MG63 (cell line): Measurements from ENCODE around the gene STK11IP. TPM values are rescaled to one million over a fixed set of nuclear protein-coding genes. Genes with fewer than 3 reads are reported as not detected.
A peak's percentile ranks its signal among the peaks of the same experiment; 100 is the strongest.

Experiments
- DNase-seq: peaks from one replicate; pipeline ENCODE4 v3.0.0-alpha.2; 2020
- H3K27me3 ChIP-seq: fragments of 250-450 bp; sonication (Bioruptor Pico); 2 replicates; pipeline ENCODE4 v1.5.1; 2020; ENCODE audit warnings: mild to moderate bottlenecking, moderate library complexity
- H3K36me3 ChIP-seq: fragments of 250-450 bp; sonication (Bioruptor Pico); 2 replicates; pipeline ENCODE4 v1.5.1; 2020; ENCODE audit warnings: mild to moderate bottlenecking, moderate library complexity
- H3K4me3 ChIP-seq: fragments of 250-450 bp; sonication (Bioruptor Pico); 2 replicates; pipeline ENCODE4 v1.5.1; 2020; ENCODE audit warnings: mild to moderate bottlenecking, moderate library complexity
- H3K9me3 ChIP-seq: fragments of 250-450 bp; sonication (Bioruptor Pico); 2 replicates; pipeline ENCODE4 v1.5.1; 2020; ENCODE audit warnings: mild to moderate bottlenecking, moderate library complexity
- total RNA-seq: library from RNA; depleted of rRNA; stranded (reverse); fragments of >200 nt; shearing (Covaris generic); gene quantifications from 2 replicates; pipeline ENCODE4 v1.2.3, GENCODE V29; 2014; ENCODE audit warnings: low replicate concordance

STK11IP gene
- total RNA-seq, 1 experiment from 2014 or later = 15.8 TPM

GRCh38 chr2:219598308-219599078, 836 bp downstream of the STK11IP start:
- peaks cover 9% of the 10 kb centered on the region; the same call in 1 of the 2 replicates for H3K36me3 ChIP-seq
- H3K9me3 ChIP-seq = no peaks in the 10 kb centered on the region
- peak overlapping the region; percentile 77 for H3K4me3 ChIP-seq
- peak; percentile 22 for DNase-seq
- H3K27me3 ChIP-seq = no peaks in the 10 kb centered on the region

GRCh38 chr2:219603771-219604170, 6.1 kb downstream of the STK11IP start:
- no peak for DNase-seq
- peaks cover 9% of the 10 kb centered on the region; the same call in 1 of the 2 replicates for H3K36me3 ChIP-seq
- H3K27me3 ChIP-seq = no peaks in the 10 kb centered on the region
- H3K9me3 ChIP-seq = no peaks in the 10 kb centered on the region
- no peak overlapping the region for H3K4me3 ChIP-seq

DNA sequence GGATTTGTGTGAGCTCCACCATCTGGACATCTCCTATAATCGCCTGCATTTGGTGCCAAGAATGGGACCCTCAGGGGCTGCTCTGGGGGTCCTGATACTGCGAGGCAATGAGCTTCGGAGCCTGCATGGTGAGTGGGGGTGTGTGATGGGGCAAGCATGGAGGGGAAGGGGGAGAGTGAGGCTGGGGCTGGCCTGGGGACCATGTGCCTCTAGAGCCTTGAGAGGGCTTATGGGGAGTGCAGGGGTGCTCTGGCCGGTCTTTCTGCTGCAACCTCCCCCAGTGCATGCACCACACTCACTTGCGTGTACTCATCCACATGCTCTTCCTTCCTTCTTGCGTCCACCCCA, 7.9 kb downstream of the STK11IP start:
- DNase-seq = no peak
- H3K27me3 ChIP-seq = no peaks in the 10 kb centered on the region
- H3K36me3 ChIP-seq = peaks cover 9% of the 10 kb centered on the region
- H3K4me3 ChIP-seq = no peak overlapping the region
- H3K9me3 ChIP-seq = no peaks in the 10 kb centered on the region

- no peaks in the 10 kb centered on the region; the same call in none of the 2 replicates for H3K36me3 ChIP-seq
- DNase-seq = no peak
Observed at GRCh38 chr2:219607931-219608330, 10.3 kb downstream of the STK11IP start.

GRCh38 chr2:219608399-219608964, 10.8 kb downstream of the STK11IP start:
- DNase-seq = no peak
- H3K36me3 ChIP-seq = no peaks in the 10 kb centered on the region; the same call in none of the 2 replicates
- no peak overlapping the region for H3K4me3 ChIP-seq
- H3K9me3 ChIP-seq = no peaks in the 10 kb centered on the region
- H3K27me3 ChIP-seq = no peaks in the 10 kb centered on the region

More at GRCh38 chr2:219607931-219608330, 10.3 kb downstream of the STK11IP start:
- H3K27me3 ChIP-seq = no peaks in the 10 kb centered on the region
- no peak overlapping the region for H3K4me3 ChIP-seq
- no peaks in the 10 kb centered on the region for H3K9me3 ChIP-seq

GRCh38 chr2:219609149-219609750, 11.6 kb downstream of the STK11IP start:
- no peaks in the 10 kb centered on the region for H3K9me3 ChIP-seq
- no peaks in the 10 kb centered on the region; the same call in none of the 2 replicates for H3K36me3 ChIP-seq
- no peaks in the 10 kb centered on the region for H3K27me3 ChIP-seq
- DNase-seq = no peak
- H3K4me3 ChIP-seq = no peak overlapping the region

DNA sequence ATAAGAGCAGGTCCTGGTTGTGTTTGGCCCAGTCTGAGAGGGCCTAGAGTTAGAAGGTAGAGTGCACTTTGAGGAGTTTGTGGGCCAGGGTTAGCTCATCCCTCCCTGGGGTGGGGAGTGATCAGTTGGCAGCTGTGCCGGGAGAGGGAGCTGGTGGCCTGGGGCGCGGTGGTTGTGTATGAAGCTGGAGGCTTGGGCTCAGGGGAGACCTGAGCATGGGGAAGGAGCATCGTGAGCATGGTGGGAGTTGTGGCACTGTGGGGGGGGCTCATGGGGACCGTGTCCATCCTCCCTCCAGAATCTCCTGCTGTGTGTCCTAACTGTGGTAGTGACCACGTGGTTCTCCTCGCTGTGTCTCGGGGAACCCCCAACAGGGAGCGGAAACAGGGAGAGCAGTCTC, 13.6 kb downstream of the STK11IP start:
- no peak for DNase-seq
- Histone ChIP-seq H3K9me3 (no peaks in the 10 kb centered on the region), H3K4me3 (no peak overlapping the region), H3K36me3 (no peaks in the 10 kb centered on the region; the same call in none of the 2 replicates), H3K27me3 (no peaks in the 10 kb centered on the region)

GRCh38 chr2:219611866-219612576, 14.4 kb downstream of the STK11IP start:
- H3K27me3 ChIP-seq = no peaks in the 10 kb centered on the region
- no peak overlapping the region for H3K4me3 ChIP-seq
- no peaks in the 10 kb centered on the region; the same call in none of the 2 replicates for H3K36me3 ChIP-seq
- no peak for DNase-seq
- no peaks in the 10 kb centered on the region for H3K9me3 ChIP-seq

- Histone ChIP-seq H3K9me3 (no peaks in the 10 kb centered on the region), H3K27me3 (no peaks in the 10 kb centered on the region), H3K36me3 (no peaks in the 10 kb centered on the region; the same call in 1 of the 2 replicates), H3K4me3 (no peak overlapping the region)
- no peak for DNase-seq
Observed at GRCh38 chr2:219612577-219613286, 15.1 kb downstream of the STK11IP start.

DNA sequence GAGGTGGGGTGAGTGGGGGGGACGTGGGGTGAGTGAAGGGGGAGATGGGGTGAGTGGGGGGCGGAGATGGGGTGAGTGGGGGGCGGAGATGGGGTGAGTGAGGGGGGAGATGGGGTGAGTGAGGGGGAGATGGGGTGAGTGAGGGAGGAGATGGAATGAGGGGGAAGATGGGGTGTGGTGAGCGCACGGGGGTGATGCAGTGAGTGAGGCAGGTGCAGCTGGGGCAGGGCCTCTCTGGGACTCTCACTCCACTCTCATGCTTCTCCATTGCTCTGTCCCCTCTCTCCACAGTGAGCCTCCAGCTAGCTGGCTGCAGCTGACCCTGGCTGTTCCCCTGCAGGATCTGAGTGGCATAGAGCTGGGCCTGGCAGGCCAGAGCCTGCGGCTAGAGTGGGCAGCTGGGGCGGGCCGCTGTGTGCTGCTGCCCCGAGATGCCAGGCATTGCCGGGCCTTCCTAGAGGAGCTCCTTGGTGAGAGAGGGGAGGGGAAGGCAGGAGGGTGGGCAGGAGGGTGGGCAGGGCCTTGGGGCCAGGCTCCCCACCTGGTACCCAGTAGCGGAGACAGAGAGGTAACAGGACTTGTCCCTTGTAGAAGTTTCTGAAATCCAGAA, 15.9 kb downstream of the STK11IP start:
- DNase-seq = no peak
- H3K4me3 ChIP-seq = no peak overlapping the region
- no peaks in the 10 kb centered on the region; the same call in 1 of the 2 replicates for H3K36me3 ChIP-seq
- H3K9me3 ChIP-seq = no peaks in the 10 kb centered on the region
- no peaks in the 10 kb centered on the region for H3K27me3 ChIP-seq

GRCh38 chr2:219614076-219614860, 16.6 kb downstream of the STK11IP start:
- no peak overlapping the region for H3K4me3 ChIP-seq
- H3K9me3 ChIP-seq = no peaks in the 10 kb centered on the region
- no peak for DNase-seq
- no peaks in the 10 kb centered on the region for H3K36me3 ChIP-seq
- H3K27me3 ChIP-seq = no peaks in the 10 kb centered on the region

DNA sequence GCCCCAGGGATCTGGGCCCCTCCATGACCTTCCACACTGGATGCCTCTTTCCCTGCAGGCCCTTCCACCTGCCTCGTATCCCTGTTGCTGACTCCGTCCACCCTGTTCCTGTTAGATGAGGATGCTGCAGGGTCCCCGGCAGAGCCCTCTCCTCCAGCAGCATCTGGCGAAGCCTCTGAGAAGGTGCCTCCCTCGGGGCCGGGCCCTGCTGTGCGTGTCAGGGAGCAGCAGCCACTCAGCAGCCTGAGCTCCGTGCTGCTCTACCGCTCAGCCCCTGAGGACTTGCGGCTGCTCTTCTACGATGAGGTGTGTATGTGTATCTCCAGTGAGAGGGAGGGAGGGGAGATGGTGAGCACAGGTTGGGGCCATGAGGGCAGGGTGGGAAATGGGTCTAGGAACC, 17.4 kb downstream of the STK11IP start:
- Histone ChIP-seq H3K27me3 (no peaks in the 10 kb centered on the region), H3K4me3 (no peak overlapping the region), H3K9me3 (no peaks in the 10 kb centered on the region), H3K36me3 (no peaks in the 10 kb centered on the region)
- DNase-seq = no peak

DNA sequence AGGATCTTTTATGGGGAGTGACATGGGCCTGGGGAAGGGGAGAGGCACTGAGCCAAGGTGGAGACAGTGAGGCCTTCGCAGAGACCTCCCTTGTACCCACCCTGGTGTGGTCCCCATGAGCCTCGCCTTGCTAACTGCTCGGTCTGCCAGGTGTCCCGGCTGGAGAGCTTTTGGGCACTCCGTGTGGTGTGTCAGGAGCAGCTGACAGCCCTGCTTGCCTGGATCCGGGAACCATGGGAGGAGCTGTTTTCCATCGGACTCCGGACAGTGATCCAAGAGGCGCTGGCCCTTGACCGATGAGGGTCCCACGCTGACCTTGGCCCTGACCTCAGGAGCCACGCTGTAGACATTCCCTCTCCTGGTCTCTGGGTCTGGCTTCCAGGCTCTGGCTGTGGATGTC, 18.2 kb downstream of the STK11IP start:
- Histone ChIP-seq H3K4me3 (no peak overlapping the region), H3K36me3 (no peaks in the 10 kb centered on the region), H3K9me3 (no peaks in the 10 kb centered on the region), H3K27me3 (no peaks in the 10 kb centered on the region)
- no peak for DNase-seq

DNA sequence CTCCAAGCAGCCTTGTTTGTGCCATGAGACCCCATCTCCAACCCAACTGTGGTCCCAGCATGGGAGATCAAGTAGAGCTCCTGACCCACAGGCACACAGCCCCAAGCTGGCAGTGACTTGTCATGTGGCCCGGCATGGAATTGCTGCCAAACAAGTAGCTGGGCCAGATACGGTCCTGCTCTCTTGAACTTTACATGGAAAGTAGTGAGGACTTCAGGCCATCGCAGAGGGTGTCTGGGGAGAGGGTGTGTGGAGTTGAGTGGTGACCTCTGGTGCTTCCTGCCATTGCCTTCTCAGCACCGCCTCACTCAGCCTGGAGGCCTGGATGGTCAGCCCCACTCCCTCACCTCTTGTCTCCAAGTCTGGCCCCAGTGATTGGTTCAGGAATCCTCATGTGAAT, 18.9 kb downstream of the STK11IP start:
- H3K4me3 ChIP-seq = no peak overlapping the region
- no peaks in the 10 kb centered on the region for H3K27me3 ChIP-seq
- no peak for DNase-seq
- no peaks in the 10 kb centered on the region for H3K9me3 ChIP-seq
- H3K36me3 ChIP-seq = no peaks in the 10 kb centered on the region

- Histone ChIP-seq H3K27me3 (no peaks in the 10 kb centered on the region), H3K4me3 (no peak overlapping the region), H3K9me3 (no peaks in the 10 kb centered on the region), H3K36me3 (no peaks in the 10 kb centered on the region)
- DNase-seq = no peak
Observed at GRCh38 chr2:219618733-219619122, 21.1 kb downstream of the STK11IP start.
